Measurements from ENCODE around the gene DCBLD1.

DCBLD1 gene

DNA sequence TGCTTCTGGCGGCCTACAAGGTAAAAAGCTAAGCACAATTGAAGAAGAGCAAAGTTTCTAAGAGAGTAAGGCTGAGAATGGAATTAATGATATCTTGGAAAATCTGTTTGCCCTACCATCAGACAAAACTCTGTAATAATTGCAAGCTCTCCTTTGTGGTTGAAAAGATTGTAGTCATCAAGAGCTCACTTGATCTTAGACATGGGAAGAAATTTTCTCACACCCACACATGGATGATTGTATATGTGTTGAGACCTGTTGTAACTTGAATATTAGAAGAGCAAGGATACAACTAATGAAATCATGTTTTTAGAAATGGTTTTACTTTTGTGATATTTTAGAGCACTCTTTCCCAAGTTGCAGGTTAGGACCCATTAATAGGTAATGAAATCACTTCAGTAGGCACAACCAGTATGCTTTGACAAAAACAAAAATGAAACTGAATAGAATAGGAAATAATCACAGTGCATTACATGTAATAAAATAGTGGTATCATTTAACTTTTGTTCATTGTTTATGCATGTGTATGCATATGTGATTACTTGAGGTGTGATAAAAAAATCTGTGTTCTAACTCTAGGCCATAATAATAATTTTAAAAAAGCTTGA, 14.0 kb downstream of the DCBLD1 start:
- TF ChIP-seq, protein P1, sequence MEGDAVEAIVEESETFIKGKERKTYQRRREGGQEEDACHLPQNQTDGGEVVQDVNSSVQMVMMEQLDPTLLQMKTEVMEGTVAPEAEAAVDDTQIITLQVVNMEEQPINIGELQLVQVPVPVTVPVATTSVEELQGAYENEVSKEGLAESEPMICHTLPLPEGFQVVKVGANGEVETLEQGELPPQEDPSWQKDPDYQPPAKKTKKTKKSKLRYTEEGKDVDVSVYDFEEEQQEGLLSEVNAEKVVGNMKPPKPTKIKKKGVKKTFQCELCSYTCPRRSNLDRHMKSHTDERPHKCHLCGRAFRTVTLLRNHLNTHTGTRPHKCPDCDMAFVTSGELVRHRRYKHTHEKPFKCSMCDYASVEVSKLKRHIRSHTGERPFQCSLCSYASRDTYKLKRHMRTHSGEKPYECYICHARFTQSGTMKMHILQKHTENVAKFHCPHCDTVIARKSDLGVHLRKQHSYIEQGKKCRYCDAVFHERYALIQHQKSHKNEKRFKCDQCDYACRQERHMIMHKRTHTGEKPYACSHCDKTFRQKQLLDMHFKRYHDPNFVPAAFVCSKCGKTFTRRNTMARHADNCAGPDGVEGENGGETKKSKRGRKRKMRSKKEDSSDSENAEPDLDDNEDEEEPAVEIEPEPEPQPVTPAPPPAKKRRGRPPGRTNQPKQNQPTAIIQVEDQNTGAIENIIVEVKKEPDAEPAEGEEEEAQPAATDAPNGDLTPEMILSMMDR (IDR thresholded peaks at IDR 0.05; ENCODE audit: low read depth, low read length): no peak
- H3K4me3 ChIP-seq (replicated peaks in 1 of 2; ENCODE audit: low read depth in 2 of 2, low read length in 2 of 2): no peak overlapping the region
- DNase-seq (ENCODE audit: low read depth in 2 of 2): peak; percentile 37 to 78

DNA sequence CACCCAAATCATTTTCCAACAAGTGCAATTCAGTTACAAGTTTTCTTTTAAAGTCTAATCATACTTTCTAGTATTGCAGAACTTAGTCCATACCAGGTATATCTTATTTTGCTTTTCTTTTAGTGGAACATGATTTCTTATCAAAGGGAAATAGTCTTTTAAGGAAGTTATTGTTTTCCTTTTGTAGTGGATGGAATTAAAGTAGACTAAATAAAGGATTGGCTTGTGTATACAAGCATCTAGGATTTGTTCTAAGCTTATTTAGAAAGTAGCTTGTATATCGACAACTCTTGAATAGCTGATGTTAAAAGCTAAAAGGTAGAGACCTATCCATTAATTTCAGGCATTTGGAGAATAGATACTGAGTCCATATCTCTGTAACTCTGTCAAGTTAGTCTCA, 14.8 kb downstream of the DCBLD1 start:
- TF ChIP-seq, protein P1 (IDR thresholded peaks at IDR 0.05; ENCODE audit: low read depth, low read length): no peak
- DNase-seq (ENCODE audit: low read depth in 2 of 2): no peak
- H3K4me3 ChIP-seq (replicated peaks in 1 of 2; ENCODE audit: low read depth in 2 of 2, low read length in 2 of 2): no peak overlapping the region

DNA sequence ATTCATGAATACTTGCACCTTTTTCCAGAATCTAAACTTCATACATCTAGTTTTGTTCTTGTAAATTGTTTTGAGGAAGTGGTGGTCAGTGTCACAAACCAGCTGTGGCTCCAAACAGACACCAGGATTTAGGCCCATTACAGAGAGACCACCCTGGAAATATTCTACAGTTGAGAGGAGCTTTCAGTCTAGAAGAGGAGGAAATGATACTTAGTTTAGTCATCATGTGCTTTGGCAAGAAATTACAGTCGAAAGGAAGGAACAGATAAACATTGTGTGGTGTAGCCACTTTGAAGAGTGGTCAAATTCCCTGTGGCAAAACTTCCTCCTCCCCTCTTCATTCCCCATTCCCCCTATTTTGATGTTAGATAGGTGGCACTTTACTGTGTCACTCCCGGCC, 15.7 kb downstream of the DCBLD1 start:
- H3K4me3 ChIP-seq (replicated peaks in 1 of 2; ENCODE audit: low read depth in 2 of 2, low read length in 2 of 2): no peak overlapping the region
- DNase-seq (ENCODE audit: low read depth in 2 of 2): peak; percentile 69 to 84
- TF ChIP-seq, protein P1 (IDR thresholded peaks at IDR 0.05; ENCODE audit: low read depth, low read length): no peak

DNA sequence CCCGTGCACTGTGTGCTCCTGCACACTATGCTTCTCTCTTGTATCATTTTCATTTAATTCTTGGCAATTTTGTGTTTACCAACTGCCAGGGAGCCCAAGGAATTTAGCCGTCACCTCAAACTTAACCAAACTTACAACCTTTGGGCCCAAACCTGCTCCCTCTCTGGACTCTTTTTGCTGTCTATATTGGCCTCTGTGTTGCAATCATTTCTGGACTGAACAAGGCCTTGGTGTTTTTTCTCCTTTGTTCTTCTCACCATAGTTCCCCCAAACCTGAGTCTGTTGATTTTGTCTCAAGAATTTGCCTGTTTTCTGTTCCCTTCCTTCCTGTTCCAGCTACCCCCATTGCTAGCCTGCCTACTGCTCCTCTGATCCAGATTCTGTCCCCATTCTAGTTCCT, 19.2 kb downstream of the DCBLD1 start:
- DNase-seq (ENCODE audit: low read depth in 2 of 2): no peak
- H3K4me3 ChIP-seq (replicated peaks in 1 of 2; ENCODE audit: low read depth in 2 of 2, low read length in 2 of 2): no peak overlapping the region
- TF ChIP-seq, protein P1 (IDR thresholded peaks at IDR 0.05; ENCODE audit: low read depth, low read length): no peak

DNA sequence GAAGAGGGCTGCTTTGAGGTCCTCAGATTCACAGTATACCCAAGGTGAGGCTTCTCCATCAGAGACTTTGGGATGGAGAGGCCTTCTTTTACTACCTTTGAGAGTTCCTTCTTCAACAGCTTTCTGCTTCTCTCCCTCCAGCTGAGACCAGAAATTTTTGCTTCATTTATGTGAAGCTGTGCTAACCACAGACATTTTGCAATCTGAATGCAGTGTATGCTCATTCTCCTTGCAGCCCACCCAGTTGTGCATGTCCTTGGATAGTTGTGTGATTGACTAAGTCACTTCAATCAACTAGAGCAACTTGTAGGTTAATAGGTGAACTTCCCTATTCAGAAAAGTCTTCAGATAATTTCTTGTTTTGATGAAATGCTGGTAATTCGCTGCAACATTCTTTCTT, 20.1 kb downstream of the DCBLD1 start:
- no peak overlapping the region for H3K4me3 ChIP-seq (replicated peaks in 1 of 2; ENCODE audit: low read depth in 2 of 2, low read length in 2 of 2)
- TF ChIP-seq, protein P1 (IDR thresholded peaks at IDR 0.05; ENCODE audit: low read depth, low read length): no peak
- DNase-seq (ENCODE audit: low read depth in 2 of 2): peak; percentile 25 to 47

DNA sequence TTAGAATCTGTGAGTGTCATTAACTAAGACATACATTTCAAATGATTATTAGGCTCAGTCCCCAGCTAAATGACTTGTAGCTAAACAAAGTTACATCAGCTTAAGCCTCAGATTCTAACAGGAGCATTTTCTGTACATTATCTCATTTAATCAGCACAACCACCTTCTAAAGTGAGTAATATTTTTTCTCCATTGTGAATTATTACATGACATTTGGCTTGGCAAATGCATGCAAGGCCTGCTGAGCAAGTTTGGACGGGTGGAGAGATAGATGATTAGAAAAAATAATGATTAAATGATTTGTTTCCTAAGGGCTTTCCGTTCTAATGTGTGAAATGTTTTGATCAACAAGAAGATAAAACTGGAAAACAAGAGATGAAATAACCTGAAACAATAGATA, 20.7 kb downstream of the DCBLD1 start:
- H3K4me3 ChIP-seq (replicated peaks in 1 of 2; ENCODE audit: low read depth in 2 of 2, low read length in 2 of 2): no peak overlapping the region
- TF ChIP-seq, protein P1 (IDR thresholded peaks at IDR 0.05; ENCODE audit: low read depth, low read length): no peak
- DNase-seq (ENCODE audit: low read depth in 2 of 2): no peak

Data from cardiac fibroblast (primary cell).